Lung (tissue), 12 donors: Measurements from ENCODE around the gene NPB. TPM values are rescaled to one million over a fixed set of nuclear protein-coding genes. Genes with fewer than 3 reads are reported as not detected.

Experiments
- ATAC-seq: fragments of 200-7000 bp; cut with Tn5 transposase; one replicate; pipeline ENCODE4 v1.9.1; 2020; ENCODE audit warnings: moderate number of reproducible peaks; ENCODE audit not compliant: insufficient read depth, low FRiP score
- DNase-seq, 3 donors: peaks; one replicate each; pipeline ENCODE4 v3.0.0-alpha.2; 2013 to 2017
- H3K27ac ChIP-seq, 2 donors: one replicate each; pipeline ENCODE4 v1.5.1; 2013; ENCODE audit warnings: mild to moderate bottlenecking in 2 of 2, moderate library complexity in 2 of 2, control low read depth in 1 of 2, inconsistent platforms in 1 of 2, low read depth in 1 of 2, low read length in 1 of 2
- H3K27me3 ChIP-seq, 3 donors: one replicate each; pipeline ENCODE4 v1.5.1; 2013; ENCODE audit warnings: low read length in 2 of 3; ENCODE audit not compliant: control insufficient read depth in 3 of 3, insufficient read depth in 3 of 3
- H3K36me3 ChIP-seq, 4 donors: one replicate each; pipeline ENCODE4 v1.5.1; 2013; ENCODE audit warnings: low read length in 4 of 4, mild to moderate bottlenecking in 1 of 4, moderate library complexity in 1 of 4; ENCODE audit not compliant: control insufficient read depth in 4 of 4, insufficient read depth in 4 of 4
- H3K4me1 ChIP-seq, 5 donors: one replicate each; pipeline ENCODE4 v1.5.1; 2013; ENCODE audit warnings: low read length in 5 of 5, mild to moderate bottlenecking in 2 of 5, moderate library complexity in 1 of 5; ENCODE audit not compliant: control insufficient read depth in 5 of 5, insufficient read depth in 5 of 5
- H3K4me3 ChIP-seq: one replicate; pipeline ENCODE4 v1.5.1; 2013; ENCODE audit warnings: mild to moderate bottlenecking, control low read depth, moderate library complexity
- H3K9ac ChIP-seq, 2 donors: one replicate each; pipeline ENCODE4 v1.5.1; 2013; ENCODE audit warnings: low read length in 2 of 2, control low read depth in 1 of 2; ENCODE audit not compliant: insufficient read depth in 1 of 2
- H3K9me3 ChIP-seq, 4 donors: one replicate each; pipeline ENCODE4 v1.5.1; 2013; ENCODE audit warnings: low read length in 3 of 4, mild to moderate bottlenecking in 1 of 4, moderate library complexity in 1 of 4; ENCODE audit not compliant: control insufficient read depth in 4 of 4, insufficient read depth in 3 of 4
- CTCF ChIP-seq: IDR thresholded peaks from 2 replicates; pipeline ENCODE4 v1.5.1; 2012; ENCODE audit warnings: mild to moderate bottlenecking; ENCODE audit errors: control extremely low read depth, extremely low read depth
- WGBS, 2 donors: extraction: QIAGEN DNeasy Blood & Tissue Kit; methylation state at CpG; one replicate each; pipeline ENCODE4 v1.1.7; 2013; 5-methylcytosine and 5-hydroxymethylcytosine counted together
- polyA plus RNA-seq, 2 donors: library from polyadenylated mRNA; stranded (reverse); fragments of 200-250 nt; gene quantifications; one replicate each; pipeline ENCODE4 v1.2.1, GENCODE V29; 2013
- total RNA-seq, 2 donors: library from RNA; depleted of rRNA in 1 of 2; stranded (reverse); fragments of >200 nt in 1 of 2; gene quantifications; one replicate each; pipeline ENCODE4 v1.2.1, GENCODE V29; 2014 to 2021
- donor health status: control.
- donor health status: control.
- donor health status: Bipolar disorder and iron deficiency.
- donor health status: healthy.
- donor health status: DM: yes; HTN: yes; CAD: no.

The NPB gene
- total and polyA plus RNA-seq, 4 donors: 0.41 to 0.55 (median 0.46) TPM

GRCh38 chr17:81920612-81921536 is 18.8 kb downstream of the NPB start:
- no peaks in the 10 kb centered on the region for H3K9me3 ChIP-seq
- H3K4me1 ChIP-seq: peaks cover 4 to 39% (median 12%) of the 10 kb centered on the region in 5 donors
- H3K27ac ChIP-seq: no peak overlapping the region
- 68 to 81% methylated on average over 30 to 33 of the region's 33 CpGs for WGBS, 2 donors
- no peak overlapping the region for H3K9ac ChIP-seq
- H3K36me3 ChIP-seq: peaks cover 0 to 28% (median 7%) of the 10 kb centered on the region in 4 donors
- no peak for DNase-seq
- H3K27me3 ChIP-seq: no peaks in the 10 kb centered on the region
- no peak for ATAC-seq
- H3K4me3 ChIP-seq: no peak overlapping the region
- no peak for TF ChIP-seq CTCF

- Histone ChIP-seq H3K9ac (no peak overlapping the region), H3K9me3 (no peaks in the 10 kb centered on the region), H3K4me3 (no peak overlapping the region), H3K36me3 (peaks cover 0 to 28% (median 7%) of the 10 kb centered on the region in 4 donors), H3K27ac (no peak overlapping the region), H3K4me1 (peaks cover 4 to 43% (median 12%) of the 10 kb centered on the region in 5 donors), H3K27me3 (no peaks in the 10 kb centered on the region)
- ATAC-seq (no peak), DNase-seq (no peak)
- 50 to 68% methylated on average over 3 of the region's 3 CpGs for WGBS, 2 donors
- no peak for TF ChIP-seq CTCF
These were observed 19.5 kb downstream of the NPB start for GRCh38 chr17:81921537-81921862.

GRCh38 chr17:81921996-81922565 is 20.0 kb downstream of the NPB start:
- no peaks in the 10 kb centered on the region for H3K9me3 ChIP-seq
- H3K4me1 ChIP-seq: peaks cover 1 to 38% (median 12%) of the 10 kb centered on the region in 5 donors
- H3K9ac ChIP-seq: no peak overlapping the region

More at GRCh38 chr17:81921996-81922565, 20.0 kb downstream of the NPB start:
- Histone ChIP-seq H3K27me3 (no peaks in the 10 kb centered on the region), H3K4me3 (no peak overlapping the region), H3K36me3 (peaks cover 0 to 28% (median 7%) of the 10 kb centered on the region in 4 donors), H3K27ac (peak overlapping the region in 1 of 2 donors; percentile 15)
- WGBS, 2 donors: 94 to 95% methylated on average over 23 of the region's 23 CpGs
- DNase-seq: no peak
- no peak for ATAC-seq
- TF ChIP-seq CTCF: no peak
